DND-41 (cell line): ENCODE results near the gene IQCH.

Experiments
- ATAC-seq: fragments of 200-7000 bp; cut with Tn5 transposase; 3 replicates; pipeline ENCODE4 v1.9.1; 2021; ENCODE audit warnings: low read depth; ENCODE audit not compliant: insufficient read depth
- DNase-seq: peaks from one replicate; pipeline ENCODE4 v3.0.0-alpha.2; 2020
- H2AFZ ChIP-seq: 2 replicates; pipeline ENCODE4 v1.6.0; 2012; ENCODE audit warnings: low read depth, low read length
- H3K27ac ChIP-seq: 2 replicates; pipeline ENCODE4 v1.5.1; 2012; ENCODE audit warnings: low read length, inconsistent platforms
- H3K27me3 ChIP-seq: fragments of 200-600 bp; sonication (generic); 2 replicates; pipeline ENCODE4 v1.6.0; 2012; ENCODE audit warnings: low read length, mild to moderate bottlenecking, inconsistent platforms; ENCODE audit not compliant: insufficient read depth, poor library complexity
- H3K36me3 ChIP-seq: 2 replicates; pipeline ENCODE4 v1.5.1; 2012; ENCODE audit warnings: low read length, inconsistent platforms; ENCODE audit not compliant: insufficient read depth
- H3K4me1 ChIP-seq: 2 replicates; pipeline ENCODE4 v1.5.1; 2012; ENCODE audit warnings: mild to moderate bottlenecking, low read length; ENCODE audit not compliant: insufficient read depth
- H3K4me2 ChIP-seq: 2 replicates; pipeline ENCODE4 v1.6.0; 2012; ENCODE audit warnings: mild to moderate bottlenecking, moderate library complexity, low read length, inconsistent platforms; ENCODE audit not compliant: insufficient read depth
- H3K4me3 ChIP-seq, 2 experiments: fragments of 200-600 bp in 1 of 2; shearing (Covaris generic) in 1 of 2; 2 replicates each; pipeline ENCODE4 v1.5.1; 2012 to 2016; ENCODE audit warnings: inconsistent platforms in 2 of 2, low read length in 2 of 2, mild to moderate bottlenecking in 2 of 2, low read depth in 1 of 2, moderate library complexity in 1 of 2
- H3K79me2 ChIP-seq: 2 replicates; pipeline ENCODE4 v1.6.0; 2012; ENCODE audit warnings: low read length, inconsistent platforms; ENCODE audit not compliant: insufficient read depth
- H3K9ac ChIP-seq: 2 replicates; pipeline ENCODE4 v1.6.0; 2012; ENCODE audit warnings: low read depth, mild to moderate bottlenecking, inconsistent platforms, low read length, moderate library complexity
- H3K9me3 ChIP-seq: 2 replicates; pipeline ENCODE4 v1.5.1; 2012; ENCODE audit warnings: low read length, moderate library complexity, mild to moderate bottlenecking, inconsistent platforms; ENCODE audit not compliant: insufficient read depth, severe bottlenecking
- H4K20me1 ChIP-seq: 2 replicates; pipeline ENCODE4 v1.6.0; 2012; ENCODE audit warnings: low read length; ENCODE audit not compliant: insufficient read depth
- EZH2 ChIP-seq: IDR thresholded peaks from 3 replicates; pipeline ENCODE4 v1.6.1; 2012; ENCODE audit warnings: borderline replicate concordance, low read depth, mild to moderate bottlenecking, moderate library complexity, low read length, inconsistent platforms; ENCODE audit not compliant: severe bottlenecking
- TF ChIP-seq, protein P1 (sequence below): IDR thresholded peaks from 2 replicates; pipeline ENCODE4 v1.5.1; 2012; ENCODE audit warnings: borderline replicate concordance, low read length, moderate library complexity, mild to moderate bottlenecking; ENCODE audit not compliant: poor library complexity, severe bottlenecking; ENCODE audit errors: extremely low read depth

IQCH gene

DNA sequence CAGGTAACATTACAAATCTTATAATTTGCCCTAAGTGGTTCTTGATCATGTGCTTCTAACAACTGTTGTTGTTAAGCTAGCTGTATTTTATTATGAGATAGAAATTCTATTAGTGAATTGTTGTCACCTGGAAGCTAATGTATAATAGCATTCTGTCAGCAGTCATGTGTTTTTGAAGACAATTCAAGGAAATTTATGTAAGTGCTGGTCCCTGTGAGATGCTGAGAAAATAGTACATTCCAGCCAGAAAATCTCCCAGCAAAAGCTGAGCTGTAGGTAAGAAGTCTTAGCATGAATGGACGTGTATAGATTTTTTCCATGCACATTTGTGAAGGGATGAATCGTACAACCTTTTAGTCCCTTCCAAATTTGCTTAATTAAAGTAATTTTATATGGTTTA is 146.3 kb downstream of the IQCH start:
- H3K9ac ChIP-seq, result no peak overlapping the region
- ATAC-seq, result no peak
- H4K20me1 ChIP-seq, result no peaks in the 10 kb centered on the region

GRCh38 chr15:67401336-67401735 is 146.8 kb downstream of the IQCH start:
- Histone ChIP-seq H3K9me3 (no peaks in the 10 kb centered on the region), H3K4me3 (no peak overlapping the region), H3K4me1 (no peaks in the 10 kb centered on the region), H3K4me2 (no peak overlapping the region), H3K27ac (no peak overlapping the region), H4K20me1 (no peaks in the 10 kb centered on the region), H2AFZ (no peak overlapping the region), H3K9ac (no peak overlapping the region), H3K27me3 (no peaks in the 10 kb centered on the region), H3K79me2 (no peaks in the 10 kb centered on the region), H3K36me3 (no peaks in the 10 kb centered on the region)
- TF ChIP-seq, protein P1, sequence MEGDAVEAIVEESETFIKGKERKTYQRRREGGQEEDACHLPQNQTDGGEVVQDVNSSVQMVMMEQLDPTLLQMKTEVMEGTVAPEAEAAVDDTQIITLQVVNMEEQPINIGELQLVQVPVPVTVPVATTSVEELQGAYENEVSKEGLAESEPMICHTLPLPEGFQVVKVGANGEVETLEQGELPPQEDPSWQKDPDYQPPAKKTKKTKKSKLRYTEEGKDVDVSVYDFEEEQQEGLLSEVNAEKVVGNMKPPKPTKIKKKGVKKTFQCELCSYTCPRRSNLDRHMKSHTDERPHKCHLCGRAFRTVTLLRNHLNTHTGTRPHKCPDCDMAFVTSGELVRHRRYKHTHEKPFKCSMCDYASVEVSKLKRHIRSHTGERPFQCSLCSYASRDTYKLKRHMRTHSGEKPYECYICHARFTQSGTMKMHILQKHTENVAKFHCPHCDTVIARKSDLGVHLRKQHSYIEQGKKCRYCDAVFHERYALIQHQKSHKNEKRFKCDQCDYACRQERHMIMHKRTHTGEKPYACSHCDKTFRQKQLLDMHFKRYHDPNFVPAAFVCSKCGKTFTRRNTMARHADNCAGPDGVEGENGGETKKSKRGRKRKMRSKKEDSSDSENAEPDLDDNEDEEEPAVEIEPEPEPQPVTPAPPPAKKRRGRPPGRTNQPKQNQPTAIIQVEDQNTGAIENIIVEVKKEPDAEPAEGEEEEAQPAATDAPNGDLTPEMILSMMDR, result no peak
- no peak for TF ChIP-seq EZH2
- ATAC-seq (no peak), DNase-seq (no peak)

More for the DNA sequence above, 146.3 kb downstream of the IQCH start:
- H3K36me3 ChIP-seq, result no peaks in the 10 kb centered on the region
- TF ChIP-seq, protein P1, result no peak
- TF ChIP-seq EZH2, result no peak
- no peak overlapping the region for H3K4me2 ChIP-seq
- no peak for DNase-seq
- H3K27ac ChIP-seq, result no peak overlapping the region
- no peak overlapping the region for H3K4me3 ChIP-seq
- H2AFZ ChIP-seq, result no peak overlapping the region
- H3K79me2 ChIP-seq, result no peaks in the 10 kb centered on the region
- no peaks in the 10 kb centered on the region for H3K27me3 ChIP-seq
- H3K4me1 ChIP-seq, result no peaks in the 10 kb centered on the region
- H3K9me3 ChIP-seq, result no peaks in the 10 kb centered on the region

GRCh38 chr15:67403428-67404154 is 149.0 kb downstream of the IQCH start:
- no peaks in the 10 kb centered on the region for H3K9me3 ChIP-seq
- no peaks in the 10 kb centered on the region for H3K27me3 ChIP-seq
- H3K79me2 ChIP-seq, result no peaks in the 10 kb centered on the region
- no peaks in the 10 kb centered on the region for H3K36me3 ChIP-seq
- ATAC-seq (no peak), DNase-seq (no peak)
- H3K27ac ChIP-seq, result no peak overlapping the region
- no peaks in the 10 kb centered on the region for H4K20me1 ChIP-seq
- no peak overlapping the region for H2AFZ ChIP-seq
- no peak overlapping the region for H3K4me2 ChIP-seq
- TF ChIP-seq, protein P1, result no peak
- H3K4me3 ChIP-seq, result no peak overlapping the region
- no peaks in the 10 kb centered on the region for H3K4me1 ChIP-seq
- H3K9ac ChIP-seq, result no peak overlapping the region
